ENCODE data around the gene FASTKD1. TPM values are rescaled to one million over a fixed set of nuclear protein-coding genes. Genes with fewer than 3 reads are reported as not detected.
A peak's percentile ranks its signal among the peaks of the same experiment; 100 is the strongest.
"Not testable (repeated sequence)": the region's sequence is repeated elsewhere in the genome, so short reads cannot be mapped to it uniquely, and the experiment has no call there.

FASTKD1 gene
- total and polyA plus RNA-seq, 12 donors: 42.4 to 243 (median 88.5) TPM

GRCh38 chr2:169526451-169526850, 47.2 kb downstream of the FASTKD1 start:
- H3K9me3 ChIP-seq: no peaks in the 10 kb centered on the region
- no peak for ATAC-seq
- intact Hi-C loops (cut with DNase I): loop anchor here in 2 of 10 donors (10.0 kb wide), 1 partner anchor 268 kb away; the partner anchor contains the start of gene SSB (in 2 of the 2)

GRCh38 chr2:169525434-169525833, 48.2 kb downstream of the FASTKD1 start:
- Histone ChIP-seq H3K4me3 (no peak overlapping the region), H3K4me1 (no peaks in the 10 kb centered on the region), H3K27me3 (no peaks in the 10 kb centered on the region), H3K9me3 (no peaks in the 10 kb centered on the region), H3K36me3 (peaks cover 0 to 89% (median 18%) of the 10 kb centered on the region in 9 donors), H3K27ac (no peak overlapping the region)
- 61 to 78% methylated on average over 2 of the region's 2 CpGs for WGBS, 2 donors
- DNase-seq (no peak), ATAC-seq (no peak)
- intact Hi-C loops (cut with DNase I): loop anchor here in 2 of 10 donors (10.0 kb wide), 1 partner anchor 269 kb away; the partner anchor contains the start of gene SSB (in 2 of the 2)
- TF ChIP-seq, protein P1, sequence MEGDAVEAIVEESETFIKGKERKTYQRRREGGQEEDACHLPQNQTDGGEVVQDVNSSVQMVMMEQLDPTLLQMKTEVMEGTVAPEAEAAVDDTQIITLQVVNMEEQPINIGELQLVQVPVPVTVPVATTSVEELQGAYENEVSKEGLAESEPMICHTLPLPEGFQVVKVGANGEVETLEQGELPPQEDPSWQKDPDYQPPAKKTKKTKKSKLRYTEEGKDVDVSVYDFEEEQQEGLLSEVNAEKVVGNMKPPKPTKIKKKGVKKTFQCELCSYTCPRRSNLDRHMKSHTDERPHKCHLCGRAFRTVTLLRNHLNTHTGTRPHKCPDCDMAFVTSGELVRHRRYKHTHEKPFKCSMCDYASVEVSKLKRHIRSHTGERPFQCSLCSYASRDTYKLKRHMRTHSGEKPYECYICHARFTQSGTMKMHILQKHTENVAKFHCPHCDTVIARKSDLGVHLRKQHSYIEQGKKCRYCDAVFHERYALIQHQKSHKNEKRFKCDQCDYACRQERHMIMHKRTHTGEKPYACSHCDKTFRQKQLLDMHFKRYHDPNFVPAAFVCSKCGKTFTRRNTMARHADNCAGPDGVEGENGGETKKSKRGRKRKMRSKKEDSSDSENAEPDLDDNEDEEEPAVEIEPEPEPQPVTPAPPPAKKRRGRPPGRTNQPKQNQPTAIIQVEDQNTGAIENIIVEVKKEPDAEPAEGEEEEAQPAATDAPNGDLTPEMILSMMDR (IDR thresholded peaks at IDR 0.05): no peak

More at GRCh38 chr2:169526451-169526850, 47.2 kb downstream of the FASTKD1 start:
- no peak for DNase-seq
- H3K27me3 ChIP-seq: no peaks in the 10 kb centered on the region
- TF ChIP-seq, protein P1 (IDR thresholded peaks at IDR 0.05): no peak
- peaks cover 0 to 90% (median 23%) of the 10 kb centered on the region in 9 donors for H3K36me3 ChIP-seq
- no peak overlapping the region for H3K4me3 ChIP-seq
- H3K4me1 ChIP-seq: no peaks in the 10 kb centered on the region
- H3K27ac ChIP-seq: no peak overlapping the region

DNA sequence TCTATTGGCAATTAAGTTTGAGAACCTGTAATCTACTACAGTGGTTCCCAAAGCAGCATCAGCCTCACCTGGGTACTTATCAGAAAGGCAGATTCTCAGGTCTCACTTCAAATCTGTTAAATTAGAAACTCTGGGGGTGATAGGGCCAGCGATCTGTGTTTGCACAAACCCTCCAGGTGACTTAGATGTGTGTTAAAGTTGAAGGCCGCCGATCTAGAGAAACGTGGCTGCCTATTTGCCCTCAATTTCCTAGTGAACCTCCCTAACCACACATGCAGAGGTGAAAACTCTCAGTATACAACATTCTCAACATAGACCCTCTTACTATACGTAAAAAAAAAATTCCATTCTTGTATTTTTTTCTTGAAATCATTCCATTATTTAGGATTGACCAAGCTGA, 50.0 kb downstream of the FASTKD1 start:
- Histone ChIP-seq H3K27ac (no peak overlapping the region), H3K4me3 (no peak overlapping the region), H3K9me3 (no peaks in the 10 kb centered on the region), H3K36me3 (peaks cover 0 to 76% (median 10%) of the 10 kb centered on the region in 9 donors), H3K27me3 (no peaks in the 10 kb centered on the region), H3K4me1 (no peaks in the 10 kb centered on the region)
- DNase-seq: no peak
- TF ChIP-seq, protein P1 (IDR thresholded peaks at IDR 0.05): no peak
- intact Hi-C loops (cut with DNase I): loop anchor here in 2 of 10 donors (10.0 kb wide), 1 partner anchor 271 kb away; the partner anchor contains the start of gene SSB (in 2 of the 2)
- WGBS, 2 donors: 68 to 70% methylated on average over 5 of the region's 5 CpGs
- ATAC-seq: no peak

- H3K4me3 ChIP-seq: no peak overlapping the region
- no peak for ATAC-seq
- H3K4me1 ChIP-seq: peaks cover 0 to 7% (median 0%) of the 10 kb centered on the region in 9 donors
- no peak for DNase-seq
- TF ChIP-seq, protein P1 (IDR thresholded peaks at IDR 0.05): no peak
- no peaks in the 10 kb centered on the region for H3K9me3 ChIP-seq
- no peak overlapping the region for H3K27ac ChIP-seq
- H3K27me3 ChIP-seq: no peaks in the 10 kb centered on the region
- intact Hi-C loops (cut with DNase I): loop anchor here in 2 of 10 donors (10.0 kb wide), 1 partner anchor 274 kb away; the partner anchor contains the start of gene SSB (in 2 of the 2)
- H3K36me3 ChIP-seq: peaks cover 0 to 66% (median 5%) of the 10 kb centered on the region in 9 donors
Measured at GRCh38 chr2:169520896-169521295, 52.8 kb downstream of the FASTKD1 start.

- intact Hi-C loops (cut with DNase I); H3K4me3 ChIP-seq; H3K9me3 ChIP-seq; DNase-seq; H3K27me3 ChIP-seq: not testable (repeated sequence)
- Histone ChIP-seq H3K36me3 (peaks cover 0 to 30% (median 0%) of the 10 kb centered on the region in 9 donors), H3K4me1 (peaks cover 0 to 19% (median 4%) of the 10 kb centered on the region in 9 donors), H3K27ac (peak overlapping the region in 3 of 10 donors; percentile 9 to 32 (median 10))
- ATAC-seq: peak in 2 of 8 donors; percentile 31 to 57
- 91 to 97% methylated on average over 10 of the region's 10 CpGs for WGBS, 2 donors
Measured at GRCh38 chr2:169516488-169516995, 57.1 kb downstream of the FASTKD1 start.

GRCh38 chr2:169514758-169515157, 58.9 kb downstream of the FASTKD1 start:
- ATAC-seq; DNase-seq; H3K4me3 ChIP-seq; H3K9me3 ChIP-seq; intact Hi-C loops (cut with DNase I); H3K27me3 ChIP-seq: not testable (repeated sequence)
- Histone ChIP-seq H3K36me3 (peaks cover 0 to 18% (median 0%) of the 10 kb centered on the region in 9 donors), H3K27ac (peak overlapping the region in 5 of 10 donors; percentile 30 to 78 (median 51)), H3K4me1 (peaks cover 0 to 19% (median 4%) of the 10 kb centered on the region in 9 donors)
- 92 to 93% methylated on average over 7 of the region's 7 CpGs for WGBS, 2 donors
